Ammon's horn (tissue), 1 donor: Measurements from ENCODE around the gene ABHD4.
"Not testable (repeated sequence)": the region's sequence is repeated elsewhere in the genome, so short reads cannot be mapped to it uniquely, and the experiment has no call there.

Experiments
- DNase-seq: peaks from one replicate; pipeline ENCODE4 v3.0.0-alpha.2; 2016; ENCODE audit warnings: low spot score

ABHD4 gene

DNA sequence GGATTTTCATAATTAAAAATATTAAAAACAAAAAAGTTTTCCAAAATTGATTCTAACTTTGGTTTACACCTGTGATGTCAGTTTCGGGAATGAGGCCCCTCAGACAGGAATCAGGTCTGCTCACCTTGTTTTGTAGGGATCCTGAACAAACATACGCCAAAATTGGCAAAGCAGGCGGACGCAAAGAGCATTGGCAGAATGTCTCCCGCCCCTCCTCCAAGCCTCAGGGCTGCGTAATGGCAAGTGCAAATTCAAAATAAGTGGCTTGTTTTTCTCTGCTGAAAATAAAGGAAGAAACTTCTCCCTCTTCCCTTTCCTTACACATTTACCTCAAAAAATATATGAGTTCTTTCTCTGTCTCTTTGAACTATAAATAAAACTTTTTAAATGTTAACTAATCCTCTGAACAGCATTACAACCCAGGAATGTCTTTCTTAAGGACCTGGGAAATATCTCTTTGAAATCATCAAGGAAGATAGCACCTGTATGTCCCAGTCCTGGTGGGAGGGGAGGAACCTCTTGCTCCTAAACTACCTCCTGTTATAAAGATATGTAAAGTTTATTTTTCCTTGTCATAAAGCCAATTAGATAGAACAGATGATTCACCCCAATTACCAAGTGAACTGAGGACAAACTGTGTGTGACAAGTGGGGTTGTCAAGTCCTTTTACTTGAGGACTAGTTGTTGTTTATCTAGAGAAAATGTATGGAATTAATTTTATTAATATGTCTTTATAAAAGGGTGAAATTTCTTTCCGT, 29.6 kb downstream of the ABHD4 start:
- DNase-seq: no peak

DNA sequence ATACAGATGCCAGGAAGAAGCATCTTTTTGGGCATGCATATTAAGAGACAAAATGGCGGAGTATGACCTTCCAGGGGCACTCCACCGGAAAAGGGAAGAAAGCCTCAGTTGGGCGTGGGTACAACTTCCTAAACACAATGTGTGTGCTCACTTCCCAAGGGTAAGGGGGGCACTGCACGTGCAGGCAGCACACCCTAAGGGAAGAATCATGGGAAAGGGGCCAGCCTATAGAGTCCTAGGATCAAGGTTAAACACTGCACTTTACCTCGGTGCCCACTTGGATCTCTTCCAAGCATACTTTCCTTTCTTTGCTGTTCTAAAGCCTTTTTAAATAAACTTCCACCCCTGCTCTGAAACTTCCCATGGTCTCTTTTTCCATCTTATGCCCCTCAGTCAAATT, 31.3 kb downstream of the ABHD4 start:
- no peak for DNase-seq

DNA sequence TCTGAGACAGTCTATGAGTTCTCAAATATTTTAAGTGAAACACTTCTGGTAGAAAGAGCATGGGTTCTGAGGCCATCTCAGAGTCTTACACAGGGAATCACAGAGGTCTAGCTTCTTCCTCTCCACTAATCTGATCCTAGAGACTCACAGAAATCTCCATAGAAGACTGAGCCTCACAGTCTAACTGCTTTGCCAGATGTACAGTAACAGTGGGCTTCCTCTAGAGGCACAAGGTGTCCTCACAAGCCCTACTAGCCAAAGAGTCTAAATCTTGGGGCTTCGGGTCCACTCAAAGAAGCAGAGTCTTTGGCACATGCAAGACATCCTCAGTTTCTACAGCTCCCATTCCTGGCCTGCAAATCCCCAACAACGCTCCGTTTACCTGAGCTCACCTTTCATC, 32.0 kb downstream of the ABHD4 start:
- no peak for DNase-seq

DNA sequence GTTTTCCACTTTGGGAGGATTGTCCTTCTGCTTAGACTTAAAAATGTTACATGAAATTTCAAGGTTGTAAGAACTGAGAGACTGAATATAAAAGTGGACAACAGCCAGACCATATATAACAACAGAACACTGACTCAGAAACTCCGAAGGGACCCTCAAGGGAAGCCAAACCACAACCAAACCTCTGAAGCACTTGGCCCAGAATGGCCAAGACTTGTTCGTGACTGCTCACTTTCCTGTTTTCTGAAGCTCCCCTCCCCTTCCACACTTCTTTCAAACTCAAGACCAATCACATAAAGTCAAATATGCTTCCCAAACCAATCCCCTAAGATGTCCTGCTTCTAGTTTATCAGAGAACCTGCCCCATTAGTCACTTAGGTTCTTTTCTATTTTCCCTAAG, 32.4 kb downstream of the ABHD4 start:
- DNase-seq: no peak

DNA sequence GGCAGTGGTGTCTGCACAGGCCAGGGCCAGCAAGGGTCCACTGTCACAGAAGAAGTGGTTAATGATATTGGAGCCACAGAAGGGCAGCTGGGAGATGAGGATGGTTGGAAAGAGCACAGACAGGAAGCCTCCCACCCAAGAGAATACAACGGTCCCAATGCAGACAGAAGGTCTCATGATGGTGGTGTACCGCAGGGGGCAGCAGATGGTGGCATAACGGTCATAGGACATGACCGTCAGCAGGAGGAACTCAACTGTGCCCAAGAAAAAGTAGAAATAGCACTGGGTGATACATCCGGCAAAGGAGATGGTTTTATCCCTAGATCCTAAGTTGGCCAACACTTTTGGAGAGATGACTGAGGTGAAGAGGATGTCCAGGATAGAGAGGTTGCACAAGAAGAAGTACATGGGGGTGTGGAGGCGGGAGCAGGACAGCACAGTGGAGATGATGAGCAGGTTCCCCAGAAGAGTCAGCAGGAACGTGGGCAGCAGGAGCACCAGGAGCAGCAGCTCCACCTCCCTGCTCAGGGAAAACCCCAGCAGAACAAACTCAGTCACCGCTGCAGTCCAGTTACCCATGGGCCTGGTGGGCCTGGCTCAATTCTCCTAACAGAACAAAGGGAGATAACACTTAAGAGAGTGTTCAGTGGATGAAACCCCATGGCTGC, 36.3 kb downstream of the ABHD4 start:
- no peak for DNase-seq

DNA sequence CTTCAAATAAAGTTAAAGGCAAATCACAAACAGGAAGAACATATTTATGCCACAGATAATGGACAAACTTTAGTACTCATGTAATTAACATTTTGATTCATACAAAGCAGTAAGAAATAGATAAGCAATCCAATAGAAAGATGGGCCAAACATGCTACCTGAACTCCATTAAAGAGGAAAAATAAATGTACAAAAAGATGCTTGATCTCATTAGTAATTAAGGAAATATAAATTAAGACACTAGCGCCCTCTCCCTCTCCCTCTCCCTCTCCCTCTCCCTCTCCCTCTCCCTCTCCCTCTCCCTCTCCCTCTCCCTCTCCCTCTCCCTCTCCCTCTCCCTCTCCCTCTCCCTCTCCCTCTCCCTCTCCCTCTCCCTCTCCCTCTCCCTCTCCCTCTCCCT, 37.9 kb downstream of the ABHD4 start:
- not testable (repeated sequence) for DNase-seq

DNA sequence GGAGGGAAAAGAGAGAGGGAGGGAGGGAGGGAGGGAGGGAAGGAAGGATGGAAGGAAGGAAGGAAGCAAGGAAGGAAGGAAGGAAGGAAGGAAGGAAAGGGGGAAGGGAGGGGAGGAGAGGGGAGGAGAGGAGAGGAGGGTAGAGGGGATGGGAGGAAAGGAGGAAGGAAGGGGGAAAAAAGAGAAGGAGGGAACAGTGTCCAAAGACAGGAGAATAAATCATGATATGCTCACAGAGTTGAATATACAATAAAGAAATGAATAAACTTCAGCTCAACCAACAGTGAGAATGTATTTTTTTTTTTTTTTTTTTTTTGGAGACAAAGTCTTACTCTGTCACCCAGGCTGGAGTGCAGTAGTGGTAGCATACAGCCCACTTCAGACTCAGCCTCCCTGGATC, 42.1 kb downstream of the ABHD4 start:
- no peak for DNase-seq

DNA sequence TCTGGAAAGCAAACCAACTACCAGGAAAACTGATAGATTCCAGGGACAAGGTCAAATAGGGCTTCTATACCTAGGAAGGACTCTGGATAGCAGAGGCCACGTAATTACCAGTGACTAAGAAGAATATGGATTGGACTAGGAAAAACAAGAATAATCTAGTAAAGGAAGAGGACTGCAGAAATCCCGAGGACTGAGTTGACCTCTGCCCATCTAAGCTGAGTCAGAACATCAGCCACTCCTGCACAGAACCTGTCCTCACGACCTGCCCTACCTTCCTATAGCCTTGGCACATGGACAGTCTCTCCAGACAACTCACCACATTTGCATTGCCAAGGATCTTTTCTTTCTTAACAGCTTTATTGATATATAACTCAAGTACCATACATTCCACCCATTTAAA, 43.7 kb downstream of the ABHD4 start:
- DNase-seq: no peak

DNA sequence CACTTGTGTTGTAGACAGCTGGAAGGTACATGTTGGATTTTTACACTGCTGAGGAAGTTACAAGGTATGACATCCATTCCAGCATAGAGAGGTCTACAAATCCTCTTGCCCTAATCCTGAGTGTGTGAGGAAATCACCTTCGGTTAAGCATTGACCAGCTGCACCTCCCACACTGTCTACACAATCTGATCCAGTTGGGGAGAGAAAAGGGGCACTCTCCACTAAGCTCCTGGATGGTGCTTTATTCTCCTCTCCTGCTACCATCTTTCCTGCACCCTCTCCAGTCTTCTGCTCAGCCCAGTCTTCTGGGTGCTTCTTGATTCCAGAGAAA, 46.2 kb downstream of the ABHD4 start, which contains the start of gene OR6J1:
Gene OR6J1 (minus strand): TSS at position 48 of the 331 bp plus-strand sequence. CDS start 9,541 bp downstream, outside the sequence.
- no peak for DNase-seq

DNA sequence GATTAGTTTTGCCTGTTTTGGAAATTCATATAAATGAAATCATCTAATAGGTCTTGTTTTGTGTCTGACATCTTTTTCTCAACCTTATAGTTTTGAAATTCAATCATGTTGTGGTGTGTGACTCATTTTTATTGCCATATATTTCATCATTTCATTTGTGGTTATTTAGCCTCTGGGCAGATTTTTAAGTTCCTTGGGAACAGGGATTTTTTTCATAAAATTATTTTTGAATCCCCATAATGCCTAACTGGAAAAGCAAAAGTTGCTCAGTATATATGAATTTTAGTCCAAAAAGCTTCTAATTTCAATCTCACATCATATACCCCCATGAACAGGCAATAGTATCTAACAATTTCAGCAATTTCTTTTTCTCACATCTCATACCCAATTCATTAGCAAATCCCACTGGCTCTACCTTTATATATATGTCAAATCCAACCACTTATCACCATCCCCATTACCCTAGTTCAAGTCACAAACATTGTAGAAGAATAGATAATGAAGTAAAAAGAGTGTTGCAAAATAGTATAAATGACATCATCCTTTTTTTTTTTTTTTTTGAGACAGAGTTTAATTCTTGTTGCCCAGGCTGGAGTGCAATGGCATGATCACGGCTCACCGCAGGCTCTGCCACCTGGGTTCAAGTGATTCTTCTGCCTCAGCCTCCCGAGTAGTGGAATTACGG, 48.6 kb downstream of the ABHD4 start:
- no peak for DNase-seq

DNA sequence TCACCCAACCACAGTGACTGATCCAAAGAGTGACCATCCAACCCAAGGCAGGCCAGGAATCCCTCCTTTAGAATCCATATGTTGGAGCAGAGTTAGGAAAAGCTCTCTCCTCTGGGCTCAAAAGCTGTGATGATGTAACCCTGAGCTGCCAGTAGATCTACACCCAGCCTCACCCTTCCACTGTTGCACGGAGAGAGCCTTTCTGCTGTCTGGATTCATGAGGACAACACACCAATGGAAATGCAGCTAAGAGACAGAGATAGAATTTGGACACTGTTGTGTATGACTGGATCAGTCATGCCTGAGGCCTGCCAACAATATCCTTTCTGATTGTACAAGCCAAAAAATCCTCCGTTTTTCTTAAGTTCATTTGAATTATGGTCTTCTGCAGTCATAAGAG, 50.4 kb downstream of the ABHD4 start:
- no peak for DNase-seq

DNA sequence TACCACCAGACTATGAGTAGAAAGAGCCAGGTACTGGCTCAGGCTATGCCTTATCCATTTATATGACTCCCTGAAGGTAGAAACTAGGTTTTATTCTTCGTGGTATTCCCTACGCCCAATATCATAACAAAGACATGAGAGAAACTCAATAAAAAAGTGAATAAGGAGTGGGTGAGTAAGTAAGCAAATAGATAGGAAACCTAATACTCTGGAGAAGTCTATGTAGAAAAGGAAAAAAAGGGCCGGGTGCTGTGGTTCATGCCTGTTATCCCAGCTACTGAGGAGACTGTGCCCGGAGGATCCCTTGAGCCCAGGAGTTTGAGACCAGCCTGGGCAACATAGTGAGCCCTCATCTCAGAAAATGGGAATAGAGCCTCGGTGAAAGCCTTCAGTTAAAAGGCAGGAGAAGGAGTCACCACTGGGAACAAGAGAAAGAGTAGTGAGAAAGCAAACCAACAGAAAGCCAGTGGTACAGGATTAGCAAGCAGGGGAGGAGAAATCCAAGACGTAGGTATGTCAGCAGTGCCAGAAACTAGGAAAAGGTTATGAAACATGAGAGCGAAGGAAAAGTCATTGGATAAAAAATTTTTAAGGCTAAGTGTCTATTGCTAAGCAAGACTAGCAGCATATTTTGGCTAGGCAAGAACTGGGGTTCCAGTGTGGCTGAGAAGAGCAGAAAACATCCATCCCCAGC, 52.1 kb downstream of the ABHD4 start:
- no peak for DNase-seq

DNA sequence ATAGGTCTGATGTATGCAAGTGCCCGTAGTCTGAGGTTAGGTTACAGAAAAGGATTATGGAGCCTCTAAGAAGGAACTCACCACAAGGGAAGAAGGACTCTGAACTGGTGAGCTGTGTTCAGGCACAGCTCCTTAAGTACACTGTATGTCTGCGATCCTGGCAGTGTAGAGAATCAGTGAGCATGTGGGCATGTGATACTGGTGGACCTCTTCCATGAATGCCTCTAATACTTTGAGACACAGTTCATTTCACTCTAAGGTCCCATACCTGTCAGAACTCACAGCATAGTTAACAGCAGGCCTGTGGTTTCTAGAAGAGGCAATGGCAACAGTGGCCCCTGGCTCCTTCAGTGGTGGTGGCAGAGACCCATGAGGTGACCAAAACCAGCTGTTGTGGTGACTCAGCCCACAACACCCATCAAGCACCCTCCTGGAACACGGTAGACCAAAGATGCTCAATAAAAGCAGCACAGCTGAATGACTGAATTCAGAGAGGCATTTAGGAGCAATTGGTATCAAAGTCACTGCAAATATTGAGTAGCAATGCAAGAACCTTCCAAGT, 52.9 kb downstream of the ABHD4 start:
- no peak for DNase-seq

DNA sequence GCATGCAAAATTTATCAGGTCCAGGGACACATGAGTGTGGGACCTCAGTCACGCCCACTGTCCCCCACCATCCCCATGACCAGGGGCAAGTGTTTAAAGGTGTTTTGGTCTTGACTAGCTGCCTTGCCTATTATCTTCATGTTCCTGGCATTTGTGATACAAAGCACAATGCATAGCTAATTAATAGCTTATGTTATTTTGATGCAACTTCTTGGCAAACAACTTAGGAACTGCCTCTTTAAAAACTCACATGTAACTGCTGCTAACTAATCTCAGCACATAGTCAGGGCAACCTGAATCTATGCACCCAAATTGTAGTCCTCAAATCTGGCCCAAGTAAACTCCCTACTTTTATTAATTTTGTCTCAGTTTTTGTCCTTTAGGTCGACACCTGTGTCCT, 53.5 kb downstream of the ABHD4 start:
- no peak for DNase-seq

DNA sequence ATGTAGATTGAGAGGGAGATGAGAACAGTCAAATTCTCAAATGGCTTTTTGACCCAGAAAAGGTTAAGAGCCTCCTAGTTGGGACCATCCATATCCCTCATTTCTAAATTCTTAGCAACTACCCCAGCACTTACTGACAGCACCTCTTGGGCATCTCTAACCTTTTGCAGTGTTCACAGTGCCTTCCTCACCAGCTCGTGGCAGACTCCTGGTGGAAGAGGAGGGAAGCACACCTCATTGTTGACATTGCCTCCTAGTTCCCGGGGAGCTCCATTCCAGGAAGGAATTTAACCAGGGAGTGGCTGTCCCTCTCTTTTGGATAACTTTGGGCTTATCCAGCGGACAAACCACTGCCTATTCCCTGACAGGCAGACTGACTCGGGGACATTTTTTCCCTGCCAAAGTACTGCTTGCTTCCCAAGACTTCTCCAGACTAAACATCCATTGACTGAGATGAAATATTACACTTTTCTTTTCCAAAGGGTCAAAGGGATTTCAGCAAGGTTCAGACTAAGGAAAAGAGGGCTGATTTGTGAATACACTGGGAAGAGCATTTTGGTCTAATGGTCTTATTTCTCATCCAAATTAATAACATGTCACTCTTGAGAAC, 55.0 kb downstream of the ABHD4 start:
- DNase-seq: peak; percentile 65

DNA sequence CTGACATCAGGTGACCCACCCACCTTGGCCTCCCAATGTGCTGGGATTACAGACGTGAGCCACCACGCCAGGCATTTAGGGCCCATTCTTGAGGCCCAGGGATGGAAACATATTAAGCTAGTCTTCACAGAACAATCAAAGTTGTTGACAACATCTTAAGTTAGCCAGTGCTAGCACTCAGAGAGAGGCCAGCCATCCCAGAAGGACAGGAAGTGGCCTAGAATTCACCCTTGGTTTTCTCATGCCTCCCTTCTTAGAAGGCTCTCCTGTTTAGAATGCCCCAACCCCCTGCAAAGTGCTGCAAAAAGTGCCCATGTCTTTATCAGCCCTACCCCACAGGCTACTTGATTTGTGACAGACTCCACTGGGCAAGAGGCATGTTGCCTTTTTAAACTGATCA, 58.1 kb downstream of the ABHD4 start:
- DNase-seq: no peak

DNA sequence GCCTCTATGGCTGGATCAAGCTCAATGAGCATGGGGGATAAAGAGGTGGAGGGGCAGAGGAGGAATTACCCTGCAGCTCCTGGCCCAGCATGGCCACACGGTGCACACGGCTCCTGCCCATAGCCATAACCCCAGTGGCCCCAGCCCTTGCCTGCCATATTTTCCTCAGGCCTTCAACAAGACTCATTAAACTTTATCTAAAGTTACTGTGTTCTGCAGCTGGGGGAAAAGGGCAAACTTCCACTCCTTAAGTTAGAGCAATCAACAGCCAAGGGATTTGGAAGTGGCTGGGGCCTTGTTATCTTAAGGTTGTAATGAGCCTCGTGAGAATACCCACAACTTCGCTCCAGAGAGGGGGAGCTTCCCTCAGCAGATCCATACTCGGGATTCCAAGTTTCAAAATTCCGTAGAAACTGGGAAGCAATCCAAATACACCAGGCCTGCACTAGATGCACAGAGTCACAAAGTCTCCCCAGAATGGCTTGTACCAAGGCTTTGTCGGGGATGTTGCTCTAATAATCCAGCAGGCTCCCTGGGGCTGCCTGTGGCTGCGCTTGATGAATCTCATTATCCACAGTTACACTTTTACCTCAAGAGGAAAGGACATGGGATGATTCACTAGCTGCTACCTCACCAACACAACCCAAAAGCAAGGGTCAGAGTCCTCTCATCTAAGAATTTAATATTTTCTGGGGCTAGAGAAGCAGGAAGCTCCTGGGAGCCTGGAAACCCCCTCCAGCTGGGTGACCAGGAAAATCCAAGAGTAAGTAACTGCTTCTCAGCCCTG, 59.0 kb downstream of the ABHD4 start:
- no peak for DNase-seq

DNA sequence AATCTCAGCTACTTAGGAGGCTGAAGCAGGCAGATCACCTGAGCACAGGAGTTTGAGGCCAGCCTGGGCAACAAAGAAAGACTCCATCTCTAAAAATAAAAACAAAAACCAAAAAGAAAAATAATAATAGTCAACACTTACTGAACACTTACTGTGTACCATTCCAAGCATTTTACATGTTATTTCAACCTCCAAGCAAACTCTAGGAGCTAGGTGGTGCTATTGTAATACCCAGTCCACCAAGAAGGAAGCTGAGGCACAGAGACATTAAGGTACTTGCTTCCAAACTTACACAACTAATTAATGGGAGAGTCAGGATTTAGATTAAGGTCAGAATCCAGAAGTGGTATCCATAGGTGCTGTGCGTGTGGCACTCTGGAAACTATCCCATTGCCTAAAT, 59.8 kb downstream of the ABHD4 start:
- peak; percentile 42 for DNase-seq

DNA sequence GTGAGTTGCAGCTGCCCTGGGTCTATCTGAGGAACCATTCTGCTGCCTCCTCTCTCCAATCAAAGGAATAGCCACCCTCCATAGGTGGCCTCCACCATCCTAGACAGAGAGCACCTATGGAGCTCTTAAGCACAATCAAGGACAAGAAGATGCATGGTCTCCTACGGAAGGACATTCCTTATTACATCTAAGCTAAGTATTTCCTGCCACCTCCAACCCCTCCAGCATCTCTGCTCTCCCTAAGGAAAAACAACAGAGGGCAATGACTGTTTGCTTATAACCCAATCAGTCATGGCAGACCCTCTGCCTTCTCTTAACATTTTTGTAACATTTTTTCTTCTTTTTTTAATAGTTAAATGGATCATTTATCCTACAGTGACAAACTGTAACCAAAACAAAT, 60.8 kb downstream of the ABHD4 start:
- no peak for DNase-seq

DNA sequence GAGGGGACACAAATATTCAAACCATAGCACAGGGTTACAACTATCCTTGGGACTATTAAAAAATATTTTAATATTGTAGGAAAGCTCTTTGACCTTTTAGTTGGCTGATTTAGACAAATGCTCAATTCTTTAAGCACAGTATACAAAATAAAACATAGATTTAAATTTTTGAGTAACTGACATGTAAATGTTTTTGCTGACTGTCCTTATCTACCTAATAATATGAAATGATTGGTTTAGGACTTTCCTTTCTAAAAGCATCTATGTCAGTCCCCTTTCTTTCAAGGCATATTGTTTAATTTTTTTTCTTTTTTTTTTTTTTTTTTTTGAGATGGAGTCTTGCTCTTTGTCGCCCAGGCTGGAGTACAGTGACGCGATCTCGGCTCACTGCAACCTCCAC, 62.6 kb downstream of the ABHD4 start:
- no peak for DNase-seq
